ENCODE results near the gene TNFSF8. TPM values are rescaled to one million over a fixed set of nuclear protein-coding genes. Genes with fewer than 3 reads are reported as not detected.
A peak's percentile ranks its signal among the peaks of the same experiment; 100 is the strongest.

Gene TNFSF8
- polyA plus RNA-seq, 6 donors from 2014 or later: 0.42 to 9.5 (median 7.0) TPM

DNA sequence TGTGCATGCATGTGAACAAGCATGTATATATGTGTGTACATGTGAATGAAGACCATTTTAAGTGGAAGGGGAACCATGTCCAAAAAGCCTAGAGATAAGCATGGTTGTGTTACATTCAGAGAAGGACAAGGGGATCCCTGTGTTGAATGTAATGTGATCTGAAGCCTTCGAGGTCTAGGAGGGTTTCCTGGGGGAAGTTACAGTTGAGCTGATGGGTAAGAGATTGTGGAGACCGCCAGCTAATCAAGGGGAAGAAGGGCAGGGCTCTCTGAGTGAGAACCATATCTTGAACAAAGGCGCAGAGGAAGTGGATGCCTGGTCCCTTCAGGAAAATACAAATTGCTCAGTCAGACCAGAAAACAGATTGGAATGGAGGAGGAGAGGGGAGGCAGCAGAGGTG is 79.1 kb downstream of the TNFSF8 start:
- Mint-ChIP-seq H3K27ac (peak overlapping the region in 1 of 6 donors; percentile 54), H3K4me3 (no peak overlapping the region), H3K9me3 (no peaks in the 10 kb centered on the region), H3K36me3 (no peaks in the 10 kb centered on the region), H3K4me1 (peaks cover 0 to 2% (median 0%) of the 10 kb centered on the region in 3 donors), H3K27me3 (peaks cover 0 to 6% (median 0%) of the 10 kb centered on the region in 3 donors)
- DNase-seq (no peak), ATAC-seq (ENCODE audit: low read depth in 2 of 2) (no peak)

Other genes starting within 250 kb of the TNFSF8 start
- gene TEX48, start 248.4 kb downstream of the TNFSF8 start, polyA plus RNA-seq (ENCODE audit: low read depth in 6 of 6): not detected
- under 1 TPM in 1 of 6 donors, not detected in 5; 0.16 TPM for gene TNFSF15, start 124.6 kb downstream of the TNFSF8 start, polyA plus RNA-seq (ENCODE audit: low read depth in 6 of 6)
- not detected for gene TNC, start 187.6 kb upstream of the TNFSF8 start, polyA plus RNA-seq (ENCODE audit: low read depth in 6 of 6)